RWPE2 (cell line): ENCODE results near the gene CDC16.

ENCODE experiments used
- ATAC-seq: fragments of 200-7000 bp; cut with Tn5 transposase; 3 replicates; pipeline ENCODE4 v1.9.1; 2021; ENCODE audit warnings: low read depth
- DNase-seq: peaks from one replicate; pipeline ENCODE4 v3.0.0-alpha.2; 2020; ENCODE audit warnings: low spot score
- H3K27ac ChIP-seq: fragments of 450-650 bp; 2 replicates; pipeline ENCODE4 v1.5.1; 2017; ENCODE audit warnings: mild to moderate bottlenecking; ENCODE audit not compliant: poor library complexity, severe bottlenecking
- H3K27me3 ChIP-seq: fragments of 250-450 bp; sonication (Bioruptor Pico); 2 replicates; pipeline ENCODE4 v1.5.1; 2021; ENCODE audit warnings: mild to moderate bottlenecking, moderate library complexity; ENCODE audit not compliant: insufficient read depth, poor library complexity, severe bottlenecking
- H3K36me3 ChIP-seq: fragments of 250-450 bp; sonication (Bioruptor Pico); 2 replicates; pipeline ENCODE4 v1.5.1; 2020; ENCODE audit warnings: low read depth, mild to moderate bottlenecking, moderate library complexity
- H3K4me1 ChIP-seq: fragments of 250-450 bp; sonication (Bioruptor Pico); 2 replicates; pipeline ENCODE4 v1.5.1; 2021; ENCODE audit warnings: mild to moderate bottlenecking, moderate library complexity; ENCODE audit not compliant: insufficient read depth, poor library complexity, severe bottlenecking
- H3K4me3 ChIP-seq: fragments of 250-450 bp; sonication (Bioruptor Pico); 2 replicates; pipeline ENCODE4 v1.5.1; 2021; ENCODE audit warnings: mild to moderate bottlenecking, moderate library complexity; ENCODE audit not compliant: severe bottlenecking
- H3K9me3 ChIP-seq: fragments of 250-450 bp; sonication (Bioruptor Pico); 2 replicates; pipeline ENCODE4 v1.5.1; 2021; ENCODE audit warnings: mild to moderate bottlenecking, moderate library complexity; ENCODE audit not compliant: severe bottlenecking
- TF ChIP-seq, protein P1 (sequence below): fragments of 450-650 bp; IDR thresholded peaks from one replicate; pipeline ENCODE4 v1.5.1; 2017; ENCODE audit warnings: mild to moderate bottlenecking, moderate library complexity; ENCODE audit not compliant: poor library complexity, severe bottlenecking

CDC16 gene

DNA sequence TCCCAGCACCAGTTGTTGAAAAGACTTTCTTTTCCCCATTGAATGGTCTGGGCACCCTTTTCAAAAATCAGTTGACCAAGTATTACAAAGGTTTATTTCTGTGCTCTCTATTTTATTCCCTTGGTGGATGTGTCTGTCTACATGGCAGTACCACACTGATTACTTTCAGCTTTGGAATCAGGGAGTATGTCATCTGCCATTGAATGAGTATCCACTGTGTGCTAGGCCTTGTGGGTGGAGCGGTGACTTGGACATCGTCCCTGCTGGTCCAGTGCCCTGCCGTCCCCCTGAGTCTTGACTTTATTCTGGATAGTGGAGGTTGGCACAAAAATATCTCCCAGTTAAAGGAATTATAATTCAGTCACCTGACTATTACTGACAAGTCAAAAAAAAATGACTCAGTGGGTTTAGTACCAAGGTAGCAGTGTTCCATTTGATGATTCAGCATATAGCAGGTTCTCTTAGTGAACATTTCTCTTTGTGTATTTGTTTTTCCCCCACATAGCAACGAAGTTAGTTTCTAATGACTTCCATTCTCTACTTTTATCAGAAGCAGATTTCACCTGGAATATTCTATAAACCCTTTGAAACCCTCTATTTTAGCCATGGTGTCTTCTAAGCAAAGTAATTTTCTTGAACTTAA, 50.6 kb downstream of the CDC16 start:
- no peaks in the 10 kb centered on the region for H3K9me3 ChIP-seq
- TF ChIP-seq, protein P1, sequence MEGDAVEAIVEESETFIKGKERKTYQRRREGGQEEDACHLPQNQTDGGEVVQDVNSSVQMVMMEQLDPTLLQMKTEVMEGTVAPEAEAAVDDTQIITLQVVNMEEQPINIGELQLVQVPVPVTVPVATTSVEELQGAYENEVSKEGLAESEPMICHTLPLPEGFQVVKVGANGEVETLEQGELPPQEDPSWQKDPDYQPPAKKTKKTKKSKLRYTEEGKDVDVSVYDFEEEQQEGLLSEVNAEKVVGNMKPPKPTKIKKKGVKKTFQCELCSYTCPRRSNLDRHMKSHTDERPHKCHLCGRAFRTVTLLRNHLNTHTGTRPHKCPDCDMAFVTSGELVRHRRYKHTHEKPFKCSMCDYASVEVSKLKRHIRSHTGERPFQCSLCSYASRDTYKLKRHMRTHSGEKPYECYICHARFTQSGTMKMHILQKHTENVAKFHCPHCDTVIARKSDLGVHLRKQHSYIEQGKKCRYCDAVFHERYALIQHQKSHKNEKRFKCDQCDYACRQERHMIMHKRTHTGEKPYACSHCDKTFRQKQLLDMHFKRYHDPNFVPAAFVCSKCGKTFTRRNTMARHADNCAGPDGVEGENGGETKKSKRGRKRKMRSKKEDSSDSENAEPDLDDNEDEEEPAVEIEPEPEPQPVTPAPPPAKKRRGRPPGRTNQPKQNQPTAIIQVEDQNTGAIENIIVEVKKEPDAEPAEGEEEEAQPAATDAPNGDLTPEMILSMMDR: no peak
- H3K27me3 ChIP-seq: no peaks in the 10 kb centered on the region
- DNase-seq (no peak), ATAC-seq (no peak)
- H3K27ac ChIP-seq: no peak overlapping the region
- no peak overlapping the region for H3K4me3 ChIP-seq
- H3K36me3 ChIP-seq: peaks cover 56% of the 10 kb centered on the region
- peaks cover 18% of the 10 kb centered on the region for H3K4me1 ChIP-seq

DNA sequence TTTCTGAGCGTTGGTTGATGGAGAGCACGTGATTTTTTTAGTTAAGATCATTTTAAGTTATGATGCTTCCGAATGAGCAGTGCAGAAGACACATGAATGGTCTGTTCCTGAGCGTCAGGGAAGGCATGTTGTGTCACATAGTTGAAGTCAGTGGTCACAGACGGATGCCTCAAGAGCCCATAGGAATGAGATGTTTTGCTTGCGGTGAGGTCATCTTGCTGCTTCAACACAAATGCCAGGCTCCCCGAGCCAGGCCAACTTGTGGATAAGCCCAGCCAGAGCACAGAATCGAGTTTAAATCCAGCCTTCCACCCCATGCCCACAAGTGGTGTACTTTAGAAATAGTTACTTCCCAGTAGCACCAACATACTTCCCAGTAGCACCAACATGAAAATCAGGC, 52.1 kb downstream of the CDC16 start:
- H3K36me3 ChIP-seq: peaks cover 65% of the 10 kb centered on the region
- no peak overlapping the region for H3K27ac ChIP-seq
- DNase-seq: no peak
- H3K9me3 ChIP-seq: no peaks in the 10 kb centered on the region
- no peak overlapping the region for H3K4me3 ChIP-seq
- H3K27me3 ChIP-seq: no peaks in the 10 kb centered on the region
- peaks cover 14% of the 10 kb centered on the region for H3K4me1 ChIP-seq
- no peak for ATAC-seq
- TF ChIP-seq, protein P1: no peak

DNA sequence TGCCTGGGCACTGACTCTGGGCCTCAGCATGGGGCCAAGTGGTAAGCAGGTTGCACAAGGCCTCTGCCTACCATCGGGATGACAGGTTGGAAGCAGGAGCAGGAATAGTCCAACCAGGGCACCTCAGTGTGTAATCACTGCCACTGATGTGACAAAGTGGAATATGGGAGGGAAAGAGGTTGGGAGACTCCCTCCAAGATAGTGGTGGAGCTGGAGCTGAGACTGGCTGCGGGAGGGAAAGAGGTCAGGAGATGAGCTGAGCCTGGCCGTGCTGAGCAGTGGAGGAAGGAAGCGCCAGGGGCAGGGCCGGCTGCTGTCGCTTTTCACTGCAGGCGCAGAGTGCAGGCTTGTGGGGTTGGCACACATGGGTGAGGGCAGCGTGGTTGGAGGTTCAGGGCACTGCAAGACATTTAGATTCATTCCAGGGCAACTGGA, 53.5 kb downstream of the CDC16 start:
- Histone ChIP-seq H3K4me1 (peaks cover 9% of the 10 kb centered on the region), H3K36me3 (peaks cover 60% of the 10 kb centered on the region), H3K27me3 (no peaks in the 10 kb centered on the region), H3K27ac (no peak overlapping the region), H3K9me3 (no peaks in the 10 kb centered on the region), H3K4me3 (no peak overlapping the region)
- no peak for DNase-seq
- TF ChIP-seq, protein P1: no peak
- no peak; the same call in 2 of the 3 replicates for ATAC-seq

DNA sequence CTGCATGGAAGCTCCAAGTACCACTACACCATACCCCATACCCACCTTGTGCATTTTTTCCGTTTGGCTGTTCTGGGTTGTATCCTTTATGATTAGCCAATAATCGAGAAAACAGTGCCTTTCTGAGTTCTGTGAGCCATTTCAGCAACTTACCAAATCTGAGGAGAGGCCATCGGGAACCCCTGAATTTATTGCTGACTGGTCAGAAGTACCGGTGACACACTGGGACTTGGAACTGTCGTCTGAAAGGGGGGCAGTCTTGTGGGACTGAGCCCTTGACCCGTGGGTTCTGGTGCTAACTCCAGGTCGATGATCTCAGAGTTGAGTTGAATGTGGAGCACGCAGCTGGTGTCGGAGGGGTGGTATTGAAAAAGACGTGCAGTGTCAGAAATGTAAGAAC, 61.8 kb downstream of the CDC16 start:
- no peak overlapping the region for H3K27ac ChIP-seq
- H3K4me3 ChIP-seq: no peak overlapping the region
- no peak for ATAC-seq
- peaks cover 11% of the 10 kb centered on the region for H3K36me3 ChIP-seq
- H3K4me1 ChIP-seq: no peaks in the 10 kb centered on the region
- no peak for DNase-seq
- H3K9me3 ChIP-seq: no peaks in the 10 kb centered on the region
- no peaks in the 10 kb centered on the region for H3K27me3 ChIP-seq
- TF ChIP-seq, protein P1: no peak

DNA sequence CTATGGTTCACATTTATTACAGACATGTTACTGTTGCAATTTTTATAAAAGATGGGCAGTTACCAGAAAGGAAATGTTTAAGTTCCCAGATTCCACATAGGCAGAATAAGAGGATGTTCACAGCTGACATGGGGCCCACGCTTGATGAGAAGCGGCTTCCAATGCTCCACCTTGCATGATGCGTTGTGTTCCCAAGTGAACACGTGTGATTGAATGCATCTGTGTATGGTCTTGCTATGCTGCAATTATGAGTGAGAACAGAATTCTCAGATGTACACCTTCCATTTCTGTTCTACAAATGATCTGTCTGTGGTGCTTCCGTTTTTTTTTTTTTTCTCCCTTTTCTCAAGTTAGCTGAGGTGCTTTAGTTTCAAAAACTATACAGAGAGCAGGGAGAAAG, 62.2 kb downstream of the CDC16 start:
- TF ChIP-seq, protein P1: no peak
- Histone ChIP-seq H3K4me1 (no peaks in the 10 kb centered on the region), H3K9me3 (no peaks in the 10 kb centered on the region), H3K27me3 (no peaks in the 10 kb centered on the region), H3K36me3 (peaks cover 13% of the 10 kb centered on the region), H3K27ac (no peak overlapping the region), H3K4me3 (no peak overlapping the region)
- DNase-seq (no peak), ATAC-seq (no peak)
